SKM-1 (cell line): ENCODE results near the gene NOX1.
"Not testable (repeated sequence)": the region's sequence is repeated elsewhere in the genome, so short reads cannot be mapped to it uniquely, and the experiment has no call there.

Experiments
- DNase-seq: peaks from one replicate; lab custom pipeline; 2025; ENCODE audit not compliant: unreplicated experiment; lab: John Stamatoyannopoulos, UW

The NOX1 gene

DNA sequence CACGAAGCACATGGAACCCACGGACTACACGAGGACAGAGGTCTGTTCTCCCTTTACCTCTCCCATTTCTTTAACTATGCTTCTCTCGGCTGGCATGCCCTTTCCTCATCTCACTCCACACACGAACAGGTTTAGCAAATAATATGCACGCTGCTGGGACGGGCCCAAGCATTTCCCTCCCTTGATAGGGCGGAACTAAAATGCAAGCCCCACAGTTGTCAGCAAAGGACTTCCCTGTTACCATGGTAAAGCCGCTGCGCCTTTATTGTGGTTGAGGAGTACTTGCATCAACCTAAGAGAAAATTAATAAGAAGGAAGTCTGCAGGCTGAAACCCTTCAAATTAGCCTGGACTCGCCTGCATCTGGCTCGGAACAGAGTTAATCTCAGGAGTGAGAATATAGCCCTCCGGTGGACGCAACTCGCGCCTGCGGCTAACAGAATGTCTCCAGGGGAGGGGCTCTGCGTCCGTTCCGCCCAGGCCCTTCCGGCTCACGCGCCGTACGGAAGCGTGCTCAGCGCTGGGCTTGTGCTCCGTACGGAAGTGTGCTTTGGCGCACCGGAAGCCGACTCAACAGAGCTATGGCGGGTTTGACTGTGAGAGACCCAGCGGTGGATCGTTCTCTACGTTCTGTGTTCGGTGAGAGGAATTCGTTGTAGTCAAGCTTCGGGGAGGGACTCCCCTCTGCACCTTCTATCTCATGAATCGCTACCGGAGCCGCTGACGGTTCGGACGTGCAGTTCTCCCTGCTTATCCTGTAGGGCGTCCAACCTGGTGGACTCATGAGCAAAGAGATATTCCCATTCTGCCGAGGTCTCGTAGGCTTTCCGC, 54.1 kb downstream of the NOX1 start, which contains the start of gene CSTF2:
Gene CSTF2 (plus strand): TSS at position 555 of the 830 bp plus-strand sequence. CDS start 26 bp downstream, at position 581.
- DNase-seq = peak; percentile 71

DNA sequence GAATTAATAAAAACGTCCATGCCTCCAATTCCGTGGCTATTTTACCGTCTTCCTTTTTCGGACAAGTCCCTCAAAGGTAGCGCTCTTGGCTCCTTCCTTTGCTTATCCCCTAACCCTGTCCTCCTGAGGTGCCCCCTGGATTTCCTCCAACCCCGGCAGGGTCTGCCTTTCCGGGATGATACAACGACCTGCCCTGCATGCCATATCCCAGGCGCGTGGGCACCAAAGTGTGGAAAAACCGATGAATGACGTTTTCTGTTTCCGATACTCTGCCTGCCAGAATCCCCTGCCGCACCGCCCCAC, 54.7 kb downstream of the NOX1 start:
- no peak for DNase-seq

DNA sequence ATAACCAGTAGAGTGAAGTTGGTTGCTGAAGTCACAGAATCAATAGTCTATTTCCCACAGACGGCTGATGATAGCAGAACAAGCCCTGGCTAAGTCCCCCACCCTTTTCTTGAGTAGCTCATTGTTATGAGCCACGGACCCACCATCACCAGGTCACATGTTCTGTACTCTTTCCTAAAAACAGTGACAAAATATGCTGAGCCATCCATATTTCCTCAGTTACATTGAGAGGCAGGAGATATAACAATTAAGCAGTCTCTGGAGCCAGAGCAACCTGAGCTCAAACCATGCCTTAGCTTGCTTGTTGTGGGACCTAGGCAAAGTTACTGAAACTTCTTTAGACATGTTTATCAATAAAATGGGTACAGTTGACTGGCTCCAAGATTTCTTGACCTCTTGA, 56.8 kb downstream of the NOX1 start:
- no peak for DNase-seq

DNA sequence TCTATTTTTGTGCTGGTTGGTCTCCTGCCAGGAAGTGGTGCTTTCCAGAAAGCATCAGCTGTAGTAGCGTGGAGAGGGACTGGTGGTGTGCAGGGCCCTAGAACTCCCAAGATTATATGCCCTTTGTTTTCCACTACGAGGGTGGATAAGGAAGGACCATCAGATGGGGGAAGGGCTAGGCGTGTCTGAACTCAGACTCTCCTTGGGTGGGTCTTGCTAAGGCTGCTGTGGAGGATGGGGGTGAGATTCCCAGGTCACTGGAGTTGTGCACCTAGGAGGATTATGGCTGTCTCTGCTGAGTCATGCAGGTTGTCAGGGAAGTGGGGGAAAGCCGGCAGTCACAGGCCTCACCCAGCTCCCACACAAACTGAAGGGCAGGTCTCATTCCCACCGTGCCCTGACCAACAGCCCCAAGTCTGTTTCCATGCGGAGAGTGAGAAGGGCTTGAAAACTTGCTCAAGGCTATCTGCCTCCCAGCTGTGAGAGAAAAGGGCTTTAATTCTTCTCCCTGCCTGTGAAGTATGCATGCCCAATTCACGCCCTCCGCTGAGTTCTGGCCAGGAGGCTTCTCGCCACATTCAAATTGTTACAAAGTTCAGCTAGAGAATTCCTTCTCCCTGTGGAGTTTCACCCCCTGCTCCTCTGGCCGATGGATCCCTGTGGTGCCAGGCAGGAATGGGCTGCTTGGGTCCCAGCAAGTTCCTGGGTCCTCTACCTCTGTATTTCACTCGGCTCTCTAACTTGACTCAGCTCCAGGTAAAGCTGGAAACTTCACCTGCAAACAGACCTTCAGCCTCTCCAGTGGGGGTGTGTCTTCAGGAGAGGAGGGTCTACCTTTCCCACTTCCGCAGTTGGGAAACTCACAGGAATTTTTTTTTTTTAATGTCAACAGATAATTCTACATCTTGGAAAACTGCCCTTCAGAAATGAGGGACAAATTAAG, 61.7 kb downstream of the NOX1 start:
- no peak for DNase-seq

DNA sequence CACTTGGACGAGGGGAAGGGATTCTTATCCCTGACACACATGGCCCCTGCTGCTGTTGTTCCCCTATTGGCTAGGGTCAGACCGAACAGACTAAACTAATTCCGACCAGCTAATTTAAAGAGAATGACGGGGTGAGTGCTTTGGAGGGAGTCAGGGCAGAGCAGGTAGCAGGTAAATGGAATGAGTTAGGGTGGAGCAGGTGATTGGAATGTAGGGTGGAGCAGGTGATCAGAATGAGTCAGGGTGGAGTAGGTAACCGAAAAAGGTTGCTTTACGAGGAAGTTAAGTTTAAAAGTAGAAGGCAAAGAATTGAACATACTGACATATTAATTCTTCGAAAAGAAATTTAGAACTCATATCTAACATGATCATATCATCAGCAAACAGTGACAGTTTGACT, 65.9 kb downstream of the NOX1 start:
- DNase-seq = not testable (repeated sequence)

DNA sequence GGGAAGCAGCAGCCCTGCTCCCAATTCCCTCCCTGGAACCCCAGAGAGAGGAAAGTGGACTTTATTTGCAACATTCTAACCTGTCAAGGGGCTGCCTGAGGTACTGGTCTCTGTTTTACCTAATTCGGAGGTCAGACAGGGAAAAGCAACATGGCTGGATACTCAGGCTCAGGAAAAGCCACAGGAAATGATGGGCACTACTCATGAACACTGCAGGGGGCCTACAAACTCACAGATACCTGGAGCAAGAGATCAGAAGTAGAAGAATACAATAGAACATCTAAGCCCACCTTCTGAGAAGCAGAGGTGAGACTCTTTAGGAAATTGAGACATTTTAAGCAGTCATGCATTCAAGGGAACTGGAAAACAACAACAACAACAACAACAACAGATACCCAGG, 69.4 kb downstream of the NOX1 start:
- no peak for DNase-seq

DNA sequence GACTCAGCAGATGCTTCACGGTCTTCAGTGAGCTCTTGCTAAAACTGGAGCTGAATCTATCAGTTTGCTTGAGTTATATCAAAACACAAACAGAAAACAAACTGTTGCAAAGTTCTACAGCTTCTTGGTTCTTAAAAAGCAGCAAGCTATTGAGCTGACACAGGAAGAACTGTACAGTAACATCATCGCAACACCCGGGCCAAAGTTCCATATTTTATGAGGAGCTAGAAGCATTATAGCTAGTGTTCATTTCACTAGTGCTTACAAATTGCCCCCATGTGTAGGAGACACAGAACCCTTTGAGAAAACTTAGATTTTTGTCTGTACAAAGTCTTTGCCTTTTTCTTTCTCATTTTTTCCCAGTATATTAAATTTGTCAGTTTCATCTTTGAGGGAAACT, 71.3 kb downstream of the NOX1 start:
- DNase-seq = no peak

DNA sequence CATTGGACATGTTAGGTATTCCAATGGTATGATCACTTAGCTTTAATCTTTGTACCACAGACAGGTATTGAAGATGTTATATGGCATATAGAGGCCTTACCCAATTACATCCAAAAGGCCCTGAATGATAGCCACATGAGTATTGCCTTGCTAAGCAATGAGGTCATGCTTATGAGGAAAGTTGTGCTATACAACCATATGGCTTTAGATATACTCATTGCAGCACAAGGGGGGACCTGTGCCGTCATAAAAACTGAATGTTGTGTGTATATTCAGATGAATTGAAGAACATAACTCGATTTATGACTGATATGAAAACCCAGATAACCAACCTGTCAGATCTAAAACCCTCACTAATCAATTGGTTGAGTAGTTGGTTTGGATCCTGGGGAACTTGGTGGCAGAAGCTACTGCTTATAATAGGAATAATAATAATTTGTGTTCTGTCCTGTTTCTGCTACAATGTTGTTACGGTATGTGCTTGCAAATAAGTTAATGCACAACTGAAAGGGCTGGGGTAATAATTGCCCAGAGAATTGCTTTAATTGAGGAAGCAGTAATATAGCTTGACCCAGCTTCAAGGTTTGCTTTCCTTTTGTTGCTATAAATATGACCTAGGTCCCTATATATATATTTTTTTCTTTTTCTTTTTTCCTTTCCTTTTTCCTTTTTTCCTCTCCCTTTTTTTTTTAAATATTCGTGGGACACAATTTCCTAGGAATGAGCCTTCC, 75.5 kb downstream of the NOX1 start:
- DNase-seq = no peak

DNA sequence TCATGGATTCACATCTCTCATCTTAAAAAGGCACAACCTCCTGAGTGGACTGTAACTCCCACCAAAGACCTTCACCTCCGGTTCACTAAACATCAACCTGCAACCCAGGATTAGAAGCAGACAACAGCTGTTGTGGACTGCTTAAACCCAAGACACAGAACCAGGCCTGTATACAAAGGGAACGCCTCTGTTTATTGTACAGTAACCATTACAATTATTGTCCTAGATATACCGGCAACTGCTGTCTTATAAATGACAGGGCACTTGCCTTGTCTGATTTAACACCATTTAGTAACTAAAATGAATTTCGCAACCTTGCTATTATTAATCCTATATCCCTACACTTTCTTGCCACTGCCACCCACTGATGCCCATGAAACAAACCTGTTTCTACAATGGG, 76.8 kb downstream of the NOX1 start:
- no peak for DNase-seq

DNA sequence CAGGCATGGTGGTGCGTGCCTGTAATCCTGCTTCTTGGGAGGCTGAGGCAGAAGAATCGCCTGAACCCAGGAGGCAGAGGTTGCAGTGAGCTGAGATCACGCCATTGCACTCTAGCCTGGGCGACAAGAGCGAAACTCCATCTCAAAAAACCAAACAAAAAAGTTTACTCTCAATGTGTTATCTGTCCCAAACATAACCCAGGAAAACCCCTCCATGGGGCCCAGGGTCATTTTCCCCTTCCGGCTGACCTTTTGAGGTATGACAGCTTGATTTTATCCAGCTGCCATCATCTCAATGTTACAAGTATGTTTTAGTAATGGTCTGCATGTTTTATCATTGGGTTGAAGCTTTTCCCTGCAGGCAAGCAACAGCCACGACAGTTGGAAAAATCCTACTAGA, 77.8 kb downstream of the NOX1 start:
- DNase-seq = not testable (repeated sequence)
